Thoracic aorta (tissue), 2 donors: ENCODE results near the gene PNPLA7. TPM values are rescaled to one million over a fixed set of nuclear protein-coding genes. Genes with fewer than 3 reads are reported as not detected.

Source experiments
- ATAC-seq: fragments of 150-250 bp; one replicate; pipeline ENCODE4 v1.8.0; 2017; ENCODE audit warnings: low read depth; ENCODE audit not compliant: insufficient number of reproducible peaks, low FRiP score
- DNase-seq: peaks from one replicate; pipeline ENCODE4 v3.0.0-alpha.2; 2020; ENCODE audit warnings: low spot score
- H3K27ac ChIP-seq, 2 donors: fragments of 200-600 bp; sonication (generic); 1 replicate in 1 of 2; 2 replicates in 1 of 2; pipeline ENCODE4 v1.5.1; 2016; ENCODE audit warnings: mild to moderate bottlenecking in 2 of 2, moderate library complexity in 2 of 2
- H3K27me3 ChIP-seq: fragments of 200-600 bp; sonication (generic); replicated peaks from 2 replicates; pipeline ENCODE4 v1.6.0; 2016; ENCODE audit warnings: mild to moderate bottlenecking; ENCODE audit not compliant: insufficient read depth
- H3K36me3 ChIP-seq: fragments of 200-600 bp; sonication (generic); one replicate; pipeline ENCODE4 v1.5.1; 2016
- H3K4me1 ChIP-seq, 2 donors: fragments of 200-600 bp; sonication (generic); 1 replicate in 1 of 2; 2 replicates in 1 of 2; pipeline versions ENCODE4 v1.5.1 to v1.6.0; 2016; ENCODE audit warnings: low read depth in 2 of 2, mild to moderate bottlenecking in 1 of 2; ENCODE audit not compliant: control insufficient read depth in 1 of 2
- H3K4me3 ChIP-seq: fragments of 200-600 bp; sonication (generic); 2 replicates; pipeline ENCODE4 v1.5.1; 2016; ENCODE audit warnings: mild to moderate bottlenecking
- H3K9me3 ChIP-seq: fragments of 200-600 bp; sonication (generic); 2 replicates; pipeline ENCODE4 v1.5.1; 2016
- total RNA-seq, 2 donors: library from RNA; depleted of rRNA; stranded (reverse); fragments of >200 nt; gene quantifications; one replicate each; pipeline versions ENCODE4 v1.1.0 to v1.2.3, GENCODE V29; 2016
- TF ChIP-seq, protein P1 (sequence below): fragments of 200-600 bp; sonication (generic); IDR thresholded peaks from one replicate; pipeline ENCODE4 v1.5.1; 2019; ENCODE audit warnings: antibody characterized with exemption

The PNPLA7 gene
- total RNA-seq, 2 donors from 2014 or later: 12.7 to 21.4 TPM

GRCh38 chr9:137428311-137428630 lies 121.9 kb downstream of the PNPLA7 start:
- peaks cover 9 to 12% of the 10 kb centered on the region in 2 donors for H3K4me1 ChIP-seq
- no peak overlapping the region for H3K4me3 ChIP-seq
- H3K36me3 ChIP-seq: no peaks in the 10 kb centered on the region
- no peak overlapping the region for H3K27ac ChIP-seq
- no peaks in the 10 kb centered on the region for H3K9me3 ChIP-seq
- TF ChIP-seq, protein P1, sequence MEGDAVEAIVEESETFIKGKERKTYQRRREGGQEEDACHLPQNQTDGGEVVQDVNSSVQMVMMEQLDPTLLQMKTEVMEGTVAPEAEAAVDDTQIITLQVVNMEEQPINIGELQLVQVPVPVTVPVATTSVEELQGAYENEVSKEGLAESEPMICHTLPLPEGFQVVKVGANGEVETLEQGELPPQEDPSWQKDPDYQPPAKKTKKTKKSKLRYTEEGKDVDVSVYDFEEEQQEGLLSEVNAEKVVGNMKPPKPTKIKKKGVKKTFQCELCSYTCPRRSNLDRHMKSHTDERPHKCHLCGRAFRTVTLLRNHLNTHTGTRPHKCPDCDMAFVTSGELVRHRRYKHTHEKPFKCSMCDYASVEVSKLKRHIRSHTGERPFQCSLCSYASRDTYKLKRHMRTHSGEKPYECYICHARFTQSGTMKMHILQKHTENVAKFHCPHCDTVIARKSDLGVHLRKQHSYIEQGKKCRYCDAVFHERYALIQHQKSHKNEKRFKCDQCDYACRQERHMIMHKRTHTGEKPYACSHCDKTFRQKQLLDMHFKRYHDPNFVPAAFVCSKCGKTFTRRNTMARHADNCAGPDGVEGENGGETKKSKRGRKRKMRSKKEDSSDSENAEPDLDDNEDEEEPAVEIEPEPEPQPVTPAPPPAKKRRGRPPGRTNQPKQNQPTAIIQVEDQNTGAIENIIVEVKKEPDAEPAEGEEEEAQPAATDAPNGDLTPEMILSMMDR: no peak
- DNase-seq (no peak), ATAC-seq (no peak)
- no peaks in the 10 kb centered on the region for H3K27me3 ChIP-seq

- Histone ChIP-seq H3K9me3 (no peaks in the 10 kb centered on the region), H3K27me3 (no peaks in the 10 kb centered on the region), H3K27ac (no peak overlapping the region), H3K36me3 (no peaks in the 10 kb centered on the region), H3K4me3 (no peak overlapping the region), H3K4me1 (peaks cover 9 to 12% of the 10 kb centered on the region in 2 donors)
- TF ChIP-seq, protein P1: no peak
- ATAC-seq: no peak
- no peak for DNase-seq
Observed at GRCh38 chr9:137427454-137428310, 122.5 kb downstream of the PNPLA7 start.

DNA sequence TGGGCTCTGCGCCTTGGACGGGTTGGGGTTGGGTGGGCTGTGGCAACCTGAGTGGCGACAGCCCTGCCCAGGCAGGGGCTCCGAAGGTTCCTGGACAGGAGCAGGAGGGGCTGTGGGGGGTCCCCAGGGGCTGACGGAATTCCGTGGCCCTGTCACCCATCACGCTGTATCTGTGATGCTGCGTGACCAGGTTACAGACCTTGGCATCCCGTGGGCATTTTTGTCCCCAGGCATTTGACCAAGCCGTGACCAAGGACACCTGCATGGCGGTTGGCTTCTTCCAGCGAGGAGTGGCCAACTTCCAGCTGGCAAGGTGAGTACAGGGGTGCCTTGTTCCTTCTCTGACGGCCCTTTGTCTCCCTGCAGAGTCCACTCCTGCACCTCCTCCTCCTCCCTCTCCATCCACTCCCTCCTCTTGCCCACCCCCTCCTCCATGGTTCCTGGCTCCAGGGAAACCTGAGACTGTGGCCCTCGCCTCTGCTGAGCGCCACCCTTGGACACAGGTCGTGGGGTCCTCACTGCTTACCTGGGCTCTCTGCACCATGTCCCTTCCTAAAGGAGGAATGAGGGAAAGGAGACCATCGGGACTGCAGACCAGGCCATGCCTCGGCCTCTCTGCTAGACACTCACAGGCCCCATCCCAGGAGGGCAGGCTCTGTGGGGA lies 124.1 kb downstream of the PNPLA7 start:
- TF ChIP-seq, protein P1: no peak
- DNase-seq (no peak), ATAC-seq (no peak)

DNA sequence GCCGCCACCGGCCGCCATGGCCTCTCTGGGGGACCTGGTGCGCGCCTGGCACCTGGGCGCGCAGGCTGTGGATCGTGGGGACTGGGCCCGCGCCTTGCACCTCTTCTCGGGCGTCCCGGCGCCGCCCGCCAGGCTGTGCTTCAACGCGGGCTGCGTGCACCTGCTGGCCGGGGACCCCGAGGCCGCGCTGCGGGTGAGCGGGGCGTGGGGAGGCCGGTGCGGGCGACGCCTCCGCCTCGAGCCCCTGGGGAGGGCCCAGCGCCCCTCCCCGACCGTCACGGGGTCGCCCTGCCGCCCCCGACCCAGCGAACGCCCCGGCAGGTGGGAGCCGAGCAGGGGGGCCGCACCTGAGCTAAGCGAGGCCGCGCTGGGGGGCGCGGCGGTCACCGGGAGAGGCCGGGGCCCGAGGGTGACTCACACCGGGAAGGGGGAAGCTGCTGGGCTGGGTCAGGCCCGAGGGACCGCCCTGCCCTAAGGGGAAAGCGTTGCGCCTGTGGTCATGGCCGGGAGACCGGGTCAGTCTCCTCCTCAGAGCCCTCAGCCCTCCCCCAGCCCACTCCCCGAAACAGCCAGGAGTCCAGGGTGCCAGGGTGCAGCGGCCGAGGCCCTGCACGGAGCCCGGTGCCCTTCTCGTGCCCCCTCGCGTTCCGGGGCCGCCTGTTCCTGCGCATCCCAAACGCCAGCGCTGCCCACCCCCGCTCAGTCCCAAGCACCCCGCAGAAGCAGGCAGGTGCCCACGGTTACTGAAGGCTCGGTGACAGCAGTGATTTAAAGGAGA lies 126.5 kb downstream of the PNPLA7 start:
- no peak for DNase-seq
- ATAC-seq: peak; percentile 38
- Histone ChIP-seq H3K4me3 (peak overlapping the region; percentile 96), H3K36me3 (no peaks in the 10 kb centered on the region), H3K4me1 (peaks cover 14 to 21% of the 10 kb centered on the region in 2 donors), H3K27me3 (no peaks in the 10 kb centered on the region), H3K27ac (peak overlapping the region; percentile 49 to 73), H3K9me3 (no peaks in the 10 kb centered on the region)
- TF ChIP-seq, protein P1: no peak

More for the DNA sequence above, 124.1 kb downstream of the PNPLA7 start:
- no peaks in the 10 kb centered on the region for H3K36me3 ChIP-seq
- H3K27me3 ChIP-seq: no peaks in the 10 kb centered on the region
- no peaks in the 10 kb centered on the region for H3K9me3 ChIP-seq
- H3K4me3 ChIP-seq: no peak overlapping the region
- peaks cover 14 to 24% of the 10 kb centered on the region in 2 donors for H3K4me1 ChIP-seq
- H3K27ac ChIP-seq: no peak overlapping the region
